ENCODE measurements around the gene RLBP1. TPM values are rescaled to one million over a fixed set of nuclear protein-coding genes. Genes with fewer than 3 reads are reported as not detected.
A peak's percentile ranks its signal among the peaks of the same experiment; 100 is the strongest.

RLBP1 gene
- total RNA-seq, 1 experiment from 2014 or later: not detected

DNA sequence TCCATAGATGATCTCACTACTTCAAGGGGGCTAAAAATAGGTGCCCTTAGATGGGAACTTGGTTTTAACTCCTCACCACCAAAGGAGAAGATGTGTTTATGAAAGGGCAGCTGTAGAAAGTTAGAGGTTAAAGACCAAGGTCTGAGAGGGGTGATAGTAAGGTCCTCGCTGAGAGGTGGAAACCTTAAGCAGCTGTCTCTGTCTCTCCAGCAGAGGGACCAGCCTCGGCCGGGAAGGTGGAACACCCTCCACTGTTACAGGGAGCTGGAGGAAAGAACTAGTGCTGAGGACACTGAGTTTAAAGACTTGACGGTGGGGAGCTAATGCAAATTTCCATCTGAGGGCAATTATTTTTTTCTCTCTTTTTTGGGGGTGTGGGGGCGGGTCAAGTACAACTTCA lies 8.9 kb upstream of the RLBP1 start:
- H3K27ac Mint-ChIP-seq (ENCODE audit: unreplicated experiment): no peak overlapping the region
- H3K9me3 Mint-ChIP-seq (ENCODE audit: unreplicated experiment): no peaks in the 10 kb centered on the region
- H3K27me3 Mint-ChIP-seq (ENCODE audit: insufficient read depth, unreplicated experiment): peaks cover 3% of the 10 kb centered on the region
- ChIA-PET POLR2A (no interaction called here), CTCF (interaction anchor here (0.7 to 1.2 kb wide), 5 partner anchors 8 to 70 kb away, joined by 3 to 6 read pairs (median 5); partner anchors contain the start of gene FANCI)
- H3K4me1 Mint-ChIP-seq (ENCODE audit: low read depth, unreplicated experiment): no peaks in the 10 kb centered on the region
- intact Hi-C loops (cut with micrococcal nuclease; ENCODE audit: unreplicated experiment): no loop called here
- Histone ChIP-seq H3K4me3 (ENCODE audit: low read depth, low read length) (no peak overlapping the region), H3K4me1 (no peaks in the 10 kb centered on the region), H3K27me3 (replicated peaks; ENCODE audit: control insufficient read depth, insufficient read depth, low read length) (no peaks in the 10 kb centered on the region), H3K36me3 (ENCODE audit: control insufficient read depth, insufficient read depth, low read length) (no peaks in the 10 kb centered on the region), H3K9me3 (no peaks in the 10 kb centered on the region)
- peak in 1 of 2 experiments; percentile 13 for DNase-seq
- TF ChIP-seq, protein P1, sequence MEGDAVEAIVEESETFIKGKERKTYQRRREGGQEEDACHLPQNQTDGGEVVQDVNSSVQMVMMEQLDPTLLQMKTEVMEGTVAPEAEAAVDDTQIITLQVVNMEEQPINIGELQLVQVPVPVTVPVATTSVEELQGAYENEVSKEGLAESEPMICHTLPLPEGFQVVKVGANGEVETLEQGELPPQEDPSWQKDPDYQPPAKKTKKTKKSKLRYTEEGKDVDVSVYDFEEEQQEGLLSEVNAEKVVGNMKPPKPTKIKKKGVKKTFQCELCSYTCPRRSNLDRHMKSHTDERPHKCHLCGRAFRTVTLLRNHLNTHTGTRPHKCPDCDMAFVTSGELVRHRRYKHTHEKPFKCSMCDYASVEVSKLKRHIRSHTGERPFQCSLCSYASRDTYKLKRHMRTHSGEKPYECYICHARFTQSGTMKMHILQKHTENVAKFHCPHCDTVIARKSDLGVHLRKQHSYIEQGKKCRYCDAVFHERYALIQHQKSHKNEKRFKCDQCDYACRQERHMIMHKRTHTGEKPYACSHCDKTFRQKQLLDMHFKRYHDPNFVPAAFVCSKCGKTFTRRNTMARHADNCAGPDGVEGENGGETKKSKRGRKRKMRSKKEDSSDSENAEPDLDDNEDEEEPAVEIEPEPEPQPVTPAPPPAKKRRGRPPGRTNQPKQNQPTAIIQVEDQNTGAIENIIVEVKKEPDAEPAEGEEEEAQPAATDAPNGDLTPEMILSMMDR (IDR thresholded peaks at IDR 0.05; ENCODE audit: insufficient read depth in 1 of 2, low read depth in 1 of 2, low read length in 1 of 2, severe bottlenecking in 1 of 2, unreplicated experiment in 1 of 2): no peak
- no TSS peak for BruUV-seq (replicated peaks)
- H3K36me3 Mint-ChIP-seq (ENCODE audit: insufficient read depth, unreplicated experiment): no peaks in the 10 kb centered on the region
- H3K4me3 Mint-ChIP-seq (ENCODE audit: unreplicated experiment): no peak overlapping the region

DNA sequence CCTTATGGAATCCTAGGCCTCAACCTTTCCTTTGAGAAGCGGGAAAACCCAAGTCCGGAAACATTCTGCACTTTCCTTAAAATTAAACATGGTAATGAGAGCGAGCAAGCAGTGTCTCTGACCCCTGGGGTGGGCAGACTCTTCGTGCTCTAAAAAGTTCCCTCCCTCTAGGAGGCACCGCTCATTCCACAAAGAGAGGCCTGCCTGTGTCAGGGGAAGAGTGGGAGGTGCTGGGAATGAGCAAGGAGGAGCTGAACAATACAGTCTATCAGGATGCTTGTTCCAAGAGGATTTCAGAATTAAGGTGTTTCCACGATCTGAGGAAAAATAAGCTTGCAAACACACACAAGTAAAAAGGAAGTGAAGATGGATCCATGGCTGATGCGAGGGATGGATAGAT lies 6.0 kb upstream of the RLBP1 start:
- Mint-ChIP-seq H3K27me3 (ENCODE audit: insufficient read depth, unreplicated experiment) (no peaks in the 10 kb centered on the region), H3K4me1 (ENCODE audit: low read depth, unreplicated experiment) (no peaks in the 10 kb centered on the region), H3K27ac (ENCODE audit: unreplicated experiment) (no peak overlapping the region), H3K9me3 (ENCODE audit: unreplicated experiment) (no peaks in the 10 kb centered on the region), H3K4me3 (ENCODE audit: unreplicated experiment) (no peak overlapping the region), H3K36me3 (ENCODE audit: insufficient read depth, unreplicated experiment) (no peaks in the 10 kb centered on the region)
- Histone ChIP-seq H3K27me3 (replicated peaks; ENCODE audit: control insufficient read depth, insufficient read depth, low read length) (no peaks in the 10 kb centered on the region), H3K9me3 (no peaks in the 10 kb centered on the region), H3K36me3 (ENCODE audit: control insufficient read depth, insufficient read depth, low read length) (no peaks in the 10 kb centered on the region), H3K4me1 (no peaks in the 10 kb centered on the region), H3K4me3 (ENCODE audit: low read depth, low read length) (no peak overlapping the region)
- ChIA-PET CTCF (no interaction called here), POLR2A (no interaction called here)
- intact Hi-C loops (cut with micrococcal nuclease; ENCODE audit: unreplicated experiment): no loop called here
- no peak for DNase-seq
- TF ChIP-seq, protein P1 (IDR thresholded peaks at IDR 0.05; ENCODE audit: insufficient read depth in 1 of 2, low read depth in 1 of 2, low read length in 1 of 2, severe bottlenecking in 1 of 2, unreplicated experiment in 1 of 2): no peak
- no TSS peak for BruUV-seq (replicated peaks)

DNA sequence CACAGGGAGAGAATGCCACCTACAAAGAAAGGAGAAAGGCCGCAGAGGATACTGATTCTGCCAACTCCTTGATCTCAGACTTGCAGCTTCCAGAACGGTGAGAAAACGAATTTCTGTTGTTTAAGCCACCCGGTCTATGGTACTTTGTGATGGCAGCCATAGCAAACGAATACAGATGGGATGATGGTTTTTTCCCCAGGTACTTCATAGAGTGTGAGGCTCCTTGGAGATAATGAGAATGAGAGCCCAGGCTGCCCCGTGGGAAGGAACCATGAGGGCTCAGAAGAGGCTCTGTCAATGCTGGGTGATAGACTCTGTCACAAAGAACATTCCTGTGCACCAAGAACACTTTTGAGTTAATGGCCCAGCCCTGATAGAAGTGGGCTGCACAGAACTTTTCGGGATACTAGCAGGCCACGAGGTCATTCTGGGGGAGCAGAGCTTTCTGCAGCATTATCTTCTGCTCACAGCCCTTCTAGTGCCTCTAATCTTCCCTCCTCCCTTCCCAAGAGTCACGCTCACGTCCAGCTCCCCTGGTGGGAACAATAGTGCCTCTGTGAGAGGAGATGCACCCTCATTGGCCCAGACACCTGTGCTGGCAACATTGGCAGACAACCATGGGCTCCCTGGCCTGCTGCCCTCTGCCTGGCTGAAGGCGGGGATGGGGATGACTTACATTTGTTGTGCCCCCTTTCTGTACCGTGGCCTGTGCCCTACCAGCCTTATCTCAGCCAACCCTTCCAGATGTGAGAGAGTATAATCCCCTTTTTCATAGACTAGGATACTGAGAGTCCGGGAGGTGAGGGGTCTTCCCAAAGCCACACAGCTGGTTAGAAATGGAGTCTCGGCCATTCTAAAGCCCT lies 5.2 kb upstream of the RLBP1 start:
- POLR2A ChIA-PET: no interaction called here
- no peaks in the 10 kb centered on the region for H3K27me3 Mint-ChIP-seq (ENCODE audit: insufficient read depth, unreplicated experiment)
- H3K4me3 ChIP-seq (ENCODE audit: low read depth, low read length): no peak overlapping the region
- H3K9me3 Mint-ChIP-seq (ENCODE audit: unreplicated experiment): no peaks in the 10 kb centered on the region
- CTCF ChIA-PET: no interaction called here
- H3K36me3 Mint-ChIP-seq (ENCODE audit: insufficient read depth, unreplicated experiment): no peaks in the 10 kb centered on the region
- intact Hi-C loops (cut with micrococcal nuclease; ENCODE audit: unreplicated experiment): no loop called here
- TF ChIP-seq, protein P1 (IDR thresholded peaks at IDR 0.05; ENCODE audit: insufficient read depth in 1 of 2, low read depth in 1 of 2, low read length in 1 of 2, severe bottlenecking in 1 of 2, unreplicated experiment in 1 of 2): no peak
- BruUV-seq (replicated peaks): no TSS peak
- no peaks in the 10 kb centered on the region for H3K9me3 ChIP-seq
- H3K36me3 ChIP-seq (ENCODE audit: control insufficient read depth, insufficient read depth, low read length): no peaks in the 10 kb centered on the region
- H3K27me3 ChIP-seq (replicated peaks; ENCODE audit: control insufficient read depth, insufficient read depth, low read length): no peaks in the 10 kb centered on the region
- no peaks in the 10 kb centered on the region for H3K4me1 Mint-ChIP-seq (ENCODE audit: low read depth, unreplicated experiment)
- H3K4me1 ChIP-seq: no peaks in the 10 kb centered on the region
- no peak for DNase-seq
- H3K27ac Mint-ChIP-seq (ENCODE audit: unreplicated experiment): no peak overlapping the region
- no peak overlapping the region for H3K4me3 Mint-ChIP-seq (ENCODE audit: unreplicated experiment)

All from Caco-2 (cell line).